Inflammatory macrophage treated with lipopolysaccharide for 4 hours (primary cell): ENCODE results near the gene UCN3.
"Not testable (repeated sequence)": the region's sequence is repeated elsewhere in the genome, so short reads cannot be mapped to it uniquely, and the experiment has no call there.

Source experiments
- DNase-seq: peaks from one replicate; pipeline ENCODE4 v3.0.0-alpha.2; 2020

The UCN3 gene

GRCh38 chr10:5410787-5411186 lies 46.0 kb downstream of the UCN3 start:
- DNase-seq: not testable (repeated sequence)

DNA sequence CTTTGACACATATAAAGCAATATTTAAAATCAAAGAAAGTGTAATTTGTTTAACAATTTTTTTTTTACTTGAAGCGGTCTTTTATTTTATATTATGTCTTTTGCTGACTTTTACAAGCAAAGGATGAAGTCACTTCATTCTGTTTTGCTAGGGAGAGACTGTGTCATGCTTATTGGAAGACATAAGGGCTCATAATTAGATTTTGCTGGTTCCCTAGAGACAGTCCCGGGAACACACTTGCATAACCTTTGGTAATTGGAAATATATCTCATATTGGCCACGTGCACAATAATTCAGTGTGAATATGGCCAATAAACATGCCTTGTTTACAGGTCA lies 47.1 kb downstream of the UCN3 start:
- no peak for DNase-seq

DNA sequence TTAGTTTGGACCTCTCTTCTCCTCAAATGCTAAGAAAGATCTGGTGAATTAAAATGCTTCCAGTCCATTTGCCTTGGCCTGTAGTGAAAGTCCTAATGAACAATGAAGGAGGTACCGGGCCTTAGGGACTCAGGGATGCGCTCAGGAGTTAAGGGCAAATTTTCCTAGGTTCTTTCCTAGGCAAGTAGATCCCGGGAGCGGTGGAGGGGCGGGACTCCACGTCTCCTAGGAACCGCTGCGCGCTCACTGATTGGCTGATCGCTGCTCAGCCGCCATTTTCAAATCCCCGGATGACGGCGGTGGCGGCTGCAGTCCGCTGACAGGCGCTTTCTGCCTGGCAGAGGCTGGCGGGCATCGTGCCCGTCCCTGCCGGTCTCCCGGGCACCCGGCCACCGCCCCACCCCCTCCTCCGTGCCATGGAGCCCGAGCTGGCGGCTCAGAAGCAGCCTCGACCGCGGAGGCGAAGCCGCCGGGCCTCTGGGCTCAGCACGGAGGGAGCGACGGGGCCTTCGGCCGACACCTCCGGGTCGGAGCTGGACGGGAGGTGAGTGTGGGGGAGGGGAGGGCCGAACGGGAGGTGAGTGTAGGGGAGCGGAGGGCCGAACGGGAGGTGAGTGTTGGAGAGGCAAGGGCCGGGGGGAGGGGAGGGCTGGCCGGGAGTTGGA lies 47.6 kb downstream of the UCN3 start, which contains the start of gene NET1:
Gene NET1 (plus strand): TSS at position 281 of the 665 bp plus-strand sequence. CDS start 136 bp downstream, at position 417.
- peak; percentile 77 for DNase-seq

- DNase-seq: peak; percentile 34
Observed at GRCh38 chr10:5413012-5413938, 48.5 kb downstream of the UCN3 start.

DNA sequence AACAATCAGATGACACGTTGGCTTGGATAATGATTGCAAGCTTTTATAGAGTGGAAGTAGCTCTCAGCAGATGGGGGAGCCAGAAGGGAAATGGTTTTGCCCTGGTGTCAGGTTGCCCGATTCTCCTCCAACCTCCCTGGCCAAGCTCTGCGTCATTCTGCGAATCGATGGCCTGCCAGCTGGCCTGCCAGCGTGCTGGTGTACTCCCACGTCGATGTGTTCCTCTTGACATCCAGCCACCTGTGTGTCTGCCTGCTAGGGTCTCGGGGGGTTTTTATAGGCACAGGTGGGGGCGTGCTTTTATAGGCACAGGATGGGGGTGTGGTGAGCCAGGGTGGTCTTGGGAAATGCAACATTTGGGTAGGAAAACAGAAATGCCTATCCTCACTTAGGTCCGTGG lies 52.2 kb downstream of the UCN3 start:
- no peak for DNase-seq

DNA sequence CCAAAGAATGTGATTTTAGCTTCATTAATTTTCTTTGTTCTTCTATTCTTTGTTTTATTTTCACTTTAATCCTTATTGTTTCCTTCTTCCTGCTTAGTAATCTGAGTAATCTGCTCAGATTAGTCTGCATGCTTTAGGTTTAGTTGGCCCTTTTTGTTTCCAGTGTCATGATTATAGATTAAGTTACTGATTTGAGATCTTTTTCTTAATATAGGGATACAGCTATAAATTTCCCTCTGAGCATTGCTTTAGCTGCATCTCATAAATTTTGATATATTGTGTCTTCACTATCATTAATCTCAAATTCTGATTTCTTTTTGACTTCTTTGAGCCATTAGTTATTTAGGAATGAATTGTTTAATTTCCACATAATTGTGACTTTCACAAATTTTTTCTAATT lies 53.8 kb downstream of the UCN3 start:
- no peak for DNase-seq

DNA sequence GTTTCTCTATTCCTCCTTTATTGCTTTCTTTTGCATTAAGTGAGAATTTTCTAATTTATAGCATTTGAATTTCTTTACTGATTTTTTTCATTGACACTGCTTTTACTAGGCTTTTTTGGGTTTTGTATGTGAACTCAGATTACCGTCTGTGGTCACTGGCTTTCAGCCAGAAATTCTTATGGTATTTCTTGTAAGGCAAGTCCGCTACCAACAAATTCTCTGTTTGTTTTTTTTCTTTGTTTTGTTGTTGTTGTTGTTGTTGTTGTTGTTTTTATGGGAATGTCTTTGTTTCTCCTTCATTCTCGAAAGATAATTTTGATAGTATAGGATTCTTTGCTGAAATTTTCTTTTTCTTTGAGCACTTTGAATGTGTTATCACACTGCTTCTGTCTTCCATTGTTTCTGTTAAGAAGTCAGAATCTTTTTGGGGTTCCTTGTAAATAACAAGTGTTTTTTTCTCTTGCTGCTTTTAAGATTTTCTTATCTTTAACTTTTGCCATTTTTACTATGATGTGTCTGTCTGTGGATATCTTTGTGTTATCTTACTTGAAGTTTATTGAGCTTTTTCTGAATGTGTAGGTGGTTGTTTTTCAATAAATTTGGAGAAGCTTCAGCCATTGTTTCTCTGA lies 54.8 kb downstream of the UCN3 start:
- no peak for DNase-seq

GRCh38 chr10:5423771-5424170 lies 59.0 kb downstream of the UCN3 start:
- no peak for DNase-seq
